Common myeloid progenitor, CD34-positive (primary cell): ENCODE measurements around the gene RHBDL3.

Experiments
- CTCF ChIA-PET: fragments of 350-600 bp; sonication (Branson Sonifier 250); formaldehyde crosslinking; loops from one replicate; lab custom pipeline; 2021; ENCODE audit warnings: antibody characterized with exemption; lab: Charles Lee
- POLR2A ChIA-PET: fragments of 350-600 bp; sonication (Branson Sonifier 250); formaldehyde crosslinking; loops from one replicate; lab custom pipeline; 2021; ENCODE audit warnings: antibody characterized with exemption; lab: Charles Lee
- DNase-seq, 3 donors: peaks; one replicate each; pipeline versions ENCODE4 v3.0.0 to v3.0.0-alpha.2; 2013
- H3K27ac ChIP-seq, 2 experiments: 1 replicate in 1 of 2; 2 replicates in 1 of 2; pipeline ENCODE4 v1.7.0; 2013; ENCODE audit warnings: inconsistent platforms in 2 of 2, low read length in 2 of 2, mild to moderate bottlenecking in 2 of 2, low read depth in 1 of 2, moderate library complexity in 1 of 2; ENCODE audit not compliant: severe bottlenecking in 2 of 2, insufficient read depth in 1 of 2, poor library complexity in 1 of 2
- H3K27me3 ChIP-seq, 5 experiments: replicated peaks in 2 of 5; 1 replicate in 3 of 5; 2 replicates in 2 of 5; pipeline versions ENCODE4 v1.6.1 to v1.7.0; 2013; ENCODE audit warnings: low read length in 4 of 5, mild to moderate bottlenecking in 2 of 5, moderate library complexity in 2 of 5, inconsistent platforms in 1 of 5; ENCODE audit not compliant: insufficient read depth in 5 of 5, control insufficient read depth in 4 of 5
- H3K36me3 ChIP-seq, 4 experiments: 1 replicate in 2 of 4; 2 replicates in 2 of 4; pipeline versions ENCODE4 v1.6.1 to v1.7.0; 2013; ENCODE audit warnings: low read length in 3 of 4, control low read depth in 1 of 4, mild to moderate bottlenecking in 1 of 4; ENCODE audit not compliant: control insufficient read depth in 4 of 4, insufficient read depth in 4 of 4
- H3K4me1 ChIP-seq, 4 experiments: 1 replicate in 3 of 4; 2 replicates in 1 of 4; pipeline versions ENCODE4 v1.6.1 to v1.7.1; 2013; ENCODE audit warnings: low read length in 3 of 4, mild to moderate bottlenecking in 3 of 4, control low read depth in 1 of 4, inconsistent platforms in 1 of 4, moderate library complexity in 1 of 4; ENCODE audit not compliant: control insufficient read depth in 4 of 4, insufficient read depth in 4 of 4; ENCODE audit errors: control extremely low read depth in 1 of 4
- H3K4me3 ChIP-seq, 7 experiments: 1 replicate in 4 of 7; 2 replicates in 3 of 7; pipeline versions ENCODE4 v1.5.1 to v1.7.0; 2013; ENCODE audit warnings: mild to moderate bottlenecking in 7 of 7, low read length in 6 of 7, moderate library complexity in 6 of 7, inconsistent platforms in 2 of 7, low read depth in 2 of 7, control low read depth in 1 of 7; ENCODE audit not compliant: insufficient read depth in 4 of 7, control insufficient read depth in 1 of 7; ENCODE audit errors: extremely low read depth in 1 of 7
- H3K9me3 ChIP-seq, 5 experiments: 1 replicate in 4 of 5; 2 replicates in 1 of 5; pipeline versions ENCODE4 v1.6.1 to v1.7.1; 2013; ENCODE audit warnings: low read length in 4 of 5, mild to moderate bottlenecking in 2 of 5, inconsistent platforms in 1 of 5, low read depth in 1 of 5, moderate library complexity in 1 of 5; ENCODE audit not compliant: control insufficient read depth in 4 of 5, insufficient read depth in 2 of 5; ENCODE audit errors: control extremely low read depth in 1 of 5
- WGBS: methylation state at CpG from one replicate; pipeline ENCODE4 v1.1.5; 2013; ENCODE audit not compliant: insufficient coverage; 5-methylcytosine and 5-hydroxymethylcytosine counted together

The RHBDL3 gene

GRCh38 chr17:32240750-32241149 is 24.9 kb upstream of the RHBDL3 start:
- no peak overlapping the region for H3K27ac ChIP-seq
- H3K36me3 ChIP-seq, result no peaks in the 10 kb centered on the region
- no peaks in the 10 kb centered on the region for H3K9me3 ChIP-seq
- peaks cover 0 to 5% (median 0%) of the 10 kb centered on the region in 4 experiments for H3K4me1 ChIP-seq
- no peak overlapping the region for H3K4me3 ChIP-seq
- 92% methylated on average over 6 of the region's 8 CpGs for WGBS
- DNase-seq, result no peak
- POLR2A ChIA-PET, result no interaction called here
- H3K27me3 ChIP-seq, result no peaks in the 10 kb centered on the region
- CTCF ChIA-PET, result interaction anchor here (1.4 to 2.4 kb wide), 3 partner anchors 11 to 79 kb away, joined by 5 to 8 read pairs (median 5); no protein-coding TSS in a partner anchor

- ChIA-PET POLR2A (no interaction called here), CTCF (interaction anchor here (1.4 to 2.4 kb wide), 3 partner anchors 10 to 78 kb away, joined by 5 to 8 read pairs (median 5); no protein-coding TSS in a partner anchor)
- no CpG with 5 or more reads among the region's 1 CpG for WGBS
- DNase-seq, result no peak
- Histone ChIP-seq H3K36me3 (no peaks in the 10 kb centered on the region), H3K4me1 (peaks cover 0 to 5% (median 0%) of the 10 kb centered on the region in 4 experiments), H3K4me3 (no peak overlapping the region), H3K9me3 (no peaks in the 10 kb centered on the region), H3K27ac (no peak overlapping the region), H3K27me3 (no peaks in the 10 kb centered on the region)
These were observed 24.0 kb upstream of the RHBDL3 start for GRCh38 chr17:32241640-32242039.

- CTCF ChIA-PET, result no interaction called here
These were observed 16.2 kb upstream of the RHBDL3 start for GRCh38 chr17:32249475-32249874.

GRCh38 chr17:32253117-32253611 is 12.5 kb upstream of the RHBDL3 start:
- 54% methylated on average over 7 of the region's 12 CpGs for WGBS
- POLR2A ChIA-PET, result no interaction called here

More at GRCh38 chr17:32249475-32249874, 16.2 kb upstream of the RHBDL3 start:
- Histone ChIP-seq H3K36me3 (no peaks in the 10 kb centered on the region), H3K4me3 (no peak overlapping the region), H3K9me3 (no peaks in the 10 kb centered on the region), H3K4me1 (no peaks in the 10 kb centered on the region), H3K27me3 (no peaks in the 10 kb centered on the region), H3K27ac (no peak overlapping the region)
- POLR2A ChIA-PET, result no interaction called here
- no peak for DNase-seq
- 100% methylated on average over 3 of the region's 3 CpGs for WGBS

GRCh38 chr17:32256012-32256700 is 9.5 kb upstream of the RHBDL3 start:
- POLR2A ChIA-PET, result interaction anchor here (1.0 kb wide), 1 partner anchor 63 kb away, joined by 3 read pairs; no protein-coding TSS in a partner anchor
- Histone ChIP-seq H3K4me3 (no peak overlapping the region), H3K27ac (no peak overlapping the region), H3K9me3 (no peaks in the 10 kb centered on the region), H3K4me1 (peaks cover 0 to 11% (median 7%) of the 10 kb centered on the region in 4 experiments), H3K36me3 (no peaks in the 10 kb centered on the region), H3K27me3 (peaks cover 0 to 10% (median 0%) of the 10 kb centered on the region in 5 experiments)
- no peak for DNase-seq
- CTCF ChIA-PET, result interaction anchor here (1.0 to 2.3 kb wide), 5 partner anchors 18 to 75 kb away, joined by 3 to 8 read pairs (median 6); no protein-coding TSS in a partner anchor
- WGBS, result 100% methylated on average over 9 of the region's 9 CpGs

More at GRCh38 chr17:32253117-32253611, 12.5 kb upstream of the RHBDL3 start:
- CTCF ChIA-PET, result interaction anchor here (0.5 to 1.8 kb wide), 10 partner anchors 9 to 259 kb away, joined by 3 to 15 read pairs (median 4); no protein-coding TSS in a partner anchor
- Histone ChIP-seq H3K27me3 (peaks cover 0 to 3% (median 0%) of the 10 kb centered on the region in 5 experiments), H3K36me3 (no peaks in the 10 kb centered on the region), H3K4me1 (peaks cover 0 to 4% (median under 1%) of the 10 kb centered on the region in 4 experiments), H3K27ac (no peak overlapping the region), H3K9me3 (no peaks in the 10 kb centered on the region), H3K4me3 (no peak overlapping the region)
- peak; percentile 79 to 88 (median 84) for DNase-seq

- ChIA-PET POLR2A (interaction anchor here (1.0 kb wide), 1 partner anchor 63 kb away, joined by 3 read pairs; no protein-coding TSS in a partner anchor), CTCF (interaction anchor here (1.5 kb wide), 1 partner anchor 63 kb away, joined by 4 read pairs; no protein-coding TSS in a partner anchor)
- peaks cover 0 to 10% (median 0%) of the 10 kb centered on the region in 5 experiments for H3K27me3 ChIP-seq
- H3K27ac ChIP-seq, result no peak overlapping the region
- peaks cover 0 to 11% (median 7%) of the 10 kb centered on the region in 4 experiments for H3K4me1 ChIP-seq
- H3K4me3 ChIP-seq, result no peak overlapping the region
- 94% methylated on average over 7 of the region's 9 CpGs for WGBS
- no peaks in the 10 kb centered on the region for H3K36me3 ChIP-seq
- DNase-seq, result no peak
- no peaks in the 10 kb centered on the region for H3K9me3 ChIP-seq
These were observed 9.0 kb upstream of the RHBDL3 start for GRCh38 chr17:32256701-32257019.
